OCI-LY3 (cell line): ENCODE results near the gene ESPNL.

ENCODE experiments used
- H2AFZ ChIP-seq: fragments of 200-600, 300-600 bp; shearing (Covaris generic); 2 replicates; pipeline ENCODE4 v1.6.0; 2014; ENCODE audit warnings: antibody characterized with exemption, low read depth, low read length
- H3K27ac ChIP-seq: fragments of 200-600, 300-600 bp; sonication (generic); 2 replicates; pipeline ENCODE4 v1.5.1; 2014; ENCODE audit warnings: mild to moderate bottlenecking, low read length, moderate library complexity, mixed read lengths
- H3K27me3 ChIP-seq: fragments of 200-600, 300-600 bp; sonication (generic); 2 replicates; pipeline ENCODE4 v1.6.1; 2014; ENCODE audit warnings: low read depth, low read length, mixed read lengths
- H3K36me3 ChIP-seq: fragments of 200-600, 300-600 bp; sonication (generic); replicated peaks from 2 replicates; pipeline ENCODE3; 2014; ENCODE audit warnings: low read depth, low read length, mixed read lengths
- H3K4me1 ChIP-seq: fragments of 300-600, 200-600 bp; sonication (generic); 2 replicates; pipeline ENCODE4 v1.6.1; 2014; ENCODE audit warnings: low read length, mixed read lengths
- H3K4me2 ChIP-seq: fragments of 200-600, 300-600 bp; sonication (generic); 2 replicates; pipeline ENCODE4 v1.6.1; 2014; ENCODE audit warnings: low read length, mixed read lengths
- H3K4me3 ChIP-seq: fragments of 300-600, 200-600 bp; sonication (generic); 2 replicates; pipeline ENCODE4 v1.5.1; 2014; ENCODE audit warnings: antibody characterized with exemption, mild to moderate bottlenecking, low read length, moderate library complexity
- H3K79me2 ChIP-seq: fragments of 300-600, 200-600 bp; shearing (Covaris generic); 2 replicates; pipeline ENCODE4 v1.6.1; 2014; ENCODE audit warnings: mild to moderate bottlenecking, low read length, mixed read lengths
- H3K9ac ChIP-seq: fragments of 300-600, 200-600 bp; shearing (Covaris generic); 2 replicates; pipeline ENCODE4 v1.6.0; 2014; ENCODE audit warnings: mild to moderate bottlenecking, low read length, moderate library complexity
- H3K9me3 ChIP-seq: fragments of 200-600, 300-600 bp; shearing (Covaris generic); 2 replicates; pipeline ENCODE4 v1.6.1; 2014; ENCODE audit warnings: low read length, mixed read lengths; ENCODE audit not compliant: insufficient read depth
- H4K20me1 ChIP-seq: fragments of 200-600, 300-600 bp; sonication (generic); 2 replicates; pipeline ENCODE4 v1.6.1; 2016; ENCODE audit warnings: low read length, mixed read lengths; ENCODE audit not compliant: insufficient read depth
- CTCF ChIP-seq: fragments of 200-600, 300-600 bp; sonication (generic); IDR thresholded peaks from 2 replicates; pipeline ENCODE4 v1.5.1; 2014; ENCODE audit warnings: antibody characterized with exemption, low read length, low read depth
- EZH2phosphoT487 ChIP-seq: fragments of 200-600 bp; shearing (Covaris generic); IDR thresholded peaks from 2 replicates; pipeline ENCODE4 v1.6.1; 2018; ENCODE audit warnings: antibody characterized with exemption, mixed run types, low read depth

ESPNL gene

GRCh38 chr2:238104691-238105371, 4.7 kb downstream of the ESPNL start:
- Histone ChIP-seq H3K4me1 (peaks cover 30% of the 10 kb centered on the region), H2AFZ (no peak overlapping the region), H4K20me1 (no peaks in the 10 kb centered on the region), H3K9me3 (no peaks in the 10 kb centered on the region), H3K79me2 (no peaks in the 10 kb centered on the region), H3K27ac (no peak overlapping the region), H3K36me3 (no peaks in the 10 kb centered on the region), H3K9ac (no peak overlapping the region), H3K4me2 (no peak overlapping the region), H3K27me3 (no peaks in the 10 kb centered on the region), H3K4me3 (no peak overlapping the region)
- TF ChIP-seq CTCF: no peak
- no peak for TF ChIP-seq EZH2phosphoT487

GRCh38 chr2:238105506-238106338, 5.6 kb downstream of the ESPNL start:
- no peak overlapping the region for H3K27ac ChIP-seq
- H3K9ac ChIP-seq: no peak overlapping the region
- no peak overlapping the region for H3K4me3 ChIP-seq

GRCh38 chr2:238106339-238106697, 6.2 kb downstream of the ESPNL start:
- Histone ChIP-seq H3K79me2 (no peaks in the 10 kb centered on the region), H3K27ac (no peak overlapping the region), H3K9ac (peak overlapping the region; percentile 73; the same call in 1 of the 2 replicates), H4K20me1 (no peaks in the 10 kb centered on the region), H3K27me3 (no peaks in the 10 kb centered on the region), H3K4me2 (peak overlapping the region; percentile 100), H3K4me3 (peak overlapping the region; percentile 78), H3K4me1 (peaks cover 30% of the 10 kb centered on the region), H2AFZ (no peak overlapping the region), H3K36me3 (no peaks in the 10 kb centered on the region), H3K9me3 (no peaks in the 10 kb centered on the region)
- TF ChIP-seq EZH2phosphoT487 (no peak), CTCF (no peak)

More at GRCh38 chr2:238105506-238106338, 5.6 kb downstream of the ESPNL start:
- H3K27me3 ChIP-seq: no peaks in the 10 kb centered on the region
- H2AFZ ChIP-seq: no peak overlapping the region
- no peaks in the 10 kb centered on the region for H4K20me1 ChIP-seq
- TF ChIP-seq EZH2phosphoT487 (no peak), CTCF (no peak)
- peaks cover 30% of the 10 kb centered on the region for H3K4me1 ChIP-seq
- H3K4me2 ChIP-seq: no peak overlapping the region
- H3K9me3 ChIP-seq: no peaks in the 10 kb centered on the region
- H3K79me2 ChIP-seq: no peaks in the 10 kb centered on the region
- H3K36me3 ChIP-seq: no peaks in the 10 kb centered on the region
